ENCODE results near the gene C22orf39. TPM values are rescaled to one million over a fixed set of nuclear protein-coding genes. Genes with fewer than 3 reads are reported as not detected.

The C22orf39 gene
- total and polyA plus RNA-seq, 2 donors (not counting 1 experiment from before 2014, with no cell fraction given), result 15.9 to 16.2 TPM

- no peak for DNase-seq (ENCODE audit: low read depth in 2 of 2)
- Histone ChIP-seq H3K4me2 (ENCODE audit: extremely low read depth, insufficient read depth, low read length) (no peak overlapping the region), H3K9me3 (ENCODE audit: control insufficient read depth, insufficient read depth, low read depth, low read length) (no peaks in the 10 kb centered on the region), H3K4me3 (replicated peaks in 1 of 4; ENCODE audit: control extremely low read depth in 1 of 4, insufficient read depth in 1 of 4, low read depth in 3 of 4, low read length in 4 of 4) (no peak overlapping the region), H3K4me1 (ENCODE audit: control insufficient read depth, extremely low read depth, insufficient read depth, low read length) (no peaks in the 10 kb centered on the region), H2AFZ (ENCODE audit: low read length) (no peak overlapping the region), H4K20me1 (ENCODE audit: control insufficient read depth, extremely low read depth, insufficient read depth, low read length) (no peaks in the 10 kb centered on the region), H3K27ac (ENCODE audit: insufficient read depth, low read length) (no peak overlapping the region), H3K27me3 (ENCODE audit: control insufficient read depth, insufficient read depth, low read length) (no peaks in the 10 kb centered on the region), H3K36me3 (ENCODE audit: control insufficient read depth, insufficient read depth, low read length) (peaks cover 7% of the 10 kb centered on the region), H3K79me2 (ENCODE audit: control insufficient read depth, insufficient read depth, low read length) (no peaks in the 10 kb centered on the region), H3K9ac (ENCODE audit: insufficient read depth, low read length) (no peak overlapping the region)
- no peak for TF ChIP-seq EZH2 (IDR thresholded peaks at IDR 0.05; ENCODE audit: low read length, missing control alignments)
- TF ChIP-seq, protein P1, sequence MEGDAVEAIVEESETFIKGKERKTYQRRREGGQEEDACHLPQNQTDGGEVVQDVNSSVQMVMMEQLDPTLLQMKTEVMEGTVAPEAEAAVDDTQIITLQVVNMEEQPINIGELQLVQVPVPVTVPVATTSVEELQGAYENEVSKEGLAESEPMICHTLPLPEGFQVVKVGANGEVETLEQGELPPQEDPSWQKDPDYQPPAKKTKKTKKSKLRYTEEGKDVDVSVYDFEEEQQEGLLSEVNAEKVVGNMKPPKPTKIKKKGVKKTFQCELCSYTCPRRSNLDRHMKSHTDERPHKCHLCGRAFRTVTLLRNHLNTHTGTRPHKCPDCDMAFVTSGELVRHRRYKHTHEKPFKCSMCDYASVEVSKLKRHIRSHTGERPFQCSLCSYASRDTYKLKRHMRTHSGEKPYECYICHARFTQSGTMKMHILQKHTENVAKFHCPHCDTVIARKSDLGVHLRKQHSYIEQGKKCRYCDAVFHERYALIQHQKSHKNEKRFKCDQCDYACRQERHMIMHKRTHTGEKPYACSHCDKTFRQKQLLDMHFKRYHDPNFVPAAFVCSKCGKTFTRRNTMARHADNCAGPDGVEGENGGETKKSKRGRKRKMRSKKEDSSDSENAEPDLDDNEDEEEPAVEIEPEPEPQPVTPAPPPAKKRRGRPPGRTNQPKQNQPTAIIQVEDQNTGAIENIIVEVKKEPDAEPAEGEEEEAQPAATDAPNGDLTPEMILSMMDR (conservative IDR thresholded peaks at IDR 0.05 in 1 of 2, IDR thresholded peaks at IDR 0.05 in 1 of 2; ENCODE audit: low read depth in 1 of 2, low read length in 2 of 2), result no peak
These were observed 44.8 kb downstream of the C22orf39 start for GRCh38 chr22:19402642-19403191.

DNA sequence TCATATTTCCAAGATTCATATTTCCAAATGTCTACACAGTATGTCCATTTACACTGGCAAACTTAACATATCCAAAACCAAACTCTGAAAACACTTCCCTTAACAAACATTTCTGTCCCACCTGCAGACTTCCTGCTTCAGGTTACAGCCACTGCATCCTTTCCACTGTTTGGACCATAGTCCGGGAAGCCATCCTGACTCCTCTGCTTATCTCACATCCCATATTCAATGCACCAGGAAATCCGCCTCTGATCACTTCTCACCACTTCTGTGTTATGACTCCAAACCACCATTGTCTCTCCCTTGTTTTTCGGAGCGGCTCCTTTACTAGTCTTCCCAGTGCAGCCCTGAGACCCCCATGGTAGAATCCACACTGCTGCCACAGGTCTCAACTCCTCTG, 46.0 kb downstream of the C22orf39 start:
- no peaks in the 10 kb centered on the region for H3K27me3 ChIP-seq (ENCODE audit: control insufficient read depth, insufficient read depth, low read length)
- H3K4me3 ChIP-seq (replicated peaks in 1 of 4; ENCODE audit: control extremely low read depth in 1 of 4, insufficient read depth in 1 of 4, low read depth in 3 of 4, low read length in 4 of 4), result no peak overlapping the region
- no peaks in the 10 kb centered on the region for H3K79me2 ChIP-seq (ENCODE audit: control insufficient read depth, insufficient read depth, low read length)
- no peaks in the 10 kb centered on the region for H3K9me3 ChIP-seq (ENCODE audit: control insufficient read depth, insufficient read depth, low read depth, low read length)
- no peak overlapping the region for H3K27ac ChIP-seq (ENCODE audit: insufficient read depth, low read length)
- no peak overlapping the region for H2AFZ ChIP-seq (ENCODE audit: low read length)
- H3K9ac ChIP-seq (ENCODE audit: insufficient read depth, low read length), result no peak overlapping the region
- no peak for TF ChIP-seq EZH2 (IDR thresholded peaks at IDR 0.05; ENCODE audit: low read length, missing control alignments)
- TF ChIP-seq, protein P1 (conservative IDR thresholded peaks at IDR 0.05 in 1 of 2, IDR thresholded peaks at IDR 0.05 in 1 of 2; ENCODE audit: low read depth in 1 of 2, low read length in 2 of 2), result no peak
- no peaks in the 10 kb centered on the region for H3K4me1 ChIP-seq (ENCODE audit: control insufficient read depth, extremely low read depth, insufficient read depth, low read length)
- H4K20me1 ChIP-seq (ENCODE audit: control insufficient read depth, extremely low read depth, insufficient read depth, low read length), result no peaks in the 10 kb centered on the region
- no peak for DNase-seq (ENCODE audit: low read depth in 2 of 2)
- H3K4me2 ChIP-seq (ENCODE audit: extremely low read depth, insufficient read depth, low read length), result no peak overlapping the region
- H3K36me3 ChIP-seq (ENCODE audit: control insufficient read depth, insufficient read depth, low read length), result peaks cover 11% of the 10 kb centered on the region

GRCh38 chr22:19400881-19401280, 46.6 kb downstream of the C22orf39 start:
- Histone ChIP-seq H3K79me2 (ENCODE audit: control insufficient read depth, insufficient read depth, low read length) (no peaks in the 10 kb centered on the region), H3K4me3 (replicated peaks in 1 of 4; ENCODE audit: control extremely low read depth in 1 of 4, insufficient read depth in 1 of 4, low read depth in 3 of 4, low read length in 4 of 4) (no peak overlapping the region), H3K4me2 (ENCODE audit: extremely low read depth, insufficient read depth, low read length) (no peak overlapping the region), H3K9ac (ENCODE audit: insufficient read depth, low read length) (no peak overlapping the region), H3K27ac (ENCODE audit: insufficient read depth, low read length) (no peak overlapping the region), H3K9me3 (ENCODE audit: control insufficient read depth, insufficient read depth, low read depth, low read length) (no peaks in the 10 kb centered on the region), H4K20me1 (ENCODE audit: control insufficient read depth, extremely low read depth, insufficient read depth, low read length) (no peaks in the 10 kb centered on the region), H3K36me3 (ENCODE audit: control insufficient read depth, insufficient read depth, low read length) (peaks cover 11% of the 10 kb centered on the region), H2AFZ (ENCODE audit: low read length) (no peak overlapping the region), H3K4me1 (ENCODE audit: control insufficient read depth, extremely low read depth, insufficient read depth, low read length) (no peaks in the 10 kb centered on the region), H3K27me3 (ENCODE audit: control insufficient read depth, insufficient read depth, low read length) (no peaks in the 10 kb centered on the region)
- no peak for TF ChIP-seq EZH2 (IDR thresholded peaks at IDR 0.05; ENCODE audit: low read length, missing control alignments)
- TF ChIP-seq, protein P1 (conservative IDR thresholded peaks at IDR 0.05 in 1 of 2, IDR thresholded peaks at IDR 0.05 in 1 of 2; ENCODE audit: low read depth in 1 of 2, low read length in 2 of 2), result no peak
- no peak for DNase-seq (ENCODE audit: low read depth in 2 of 2)
